Heart right ventricle (tissue), 16 donors: ENCODE measurements around the gene SERPINA9. TPM values are rescaled to one million over a fixed set of nuclear protein-coding genes. Genes with fewer than 3 reads are reported as not detected.

Source experiments
- ATAC-seq, 8 donors: fragments of 200-7000 bp; cut with Tn5 transposase; one replicate each; pipeline ENCODE4 v1.9.1; 2020; ENCODE audit warnings: mild to moderate bottlenecking in 8 of 8, moderate library complexity in 8 of 8, moderate number of reproducible peaks in 1 of 8
- DNase-seq, 2 donors: peaks; one replicate each; pipeline ENCODE4 v3.0.0-alpha.2; 2020
- H3K27ac ChIP-seq, 10 donors: fragments of 200-600 bp; sonication (generic) in 2 of 10; one replicate each; pipeline versions ENCODE4 v1.5.0 to v1.8.0; 2020 to 2022; ENCODE audit warnings: mild to moderate bottlenecking in 3 of 10
- H3K27me3 ChIP-seq, 7 donors: fragments of 200-600 bp; one replicate each; pipeline ENCODE4 v1.8.0; 2021 to 2022; ENCODE audit warnings: mild to moderate bottlenecking in 2 of 7
- H3K36me3 ChIP-seq, 9 donors: fragments of 200-600 bp; sonication (generic) in 1 of 9; one replicate each; pipeline versions ENCODE4 v1.5.0 to v1.8.0; 2020 to 2022; ENCODE audit warnings: mild to moderate bottlenecking in 2 of 9
- H3K4me1 ChIP-seq, 9 donors: fragments of 200-600 bp; sonication (generic) in 1 of 9; one replicate each; pipeline versions ENCODE4 v1.5.0 to v1.8.0; 2020 to 2022; ENCODE audit warnings: mild to moderate bottlenecking in 4 of 9
- H3K4me3 ChIP-seq, 10 donors: fragments of 200-600 bp; sonication (generic) in 2 of 10; one replicate each; pipeline versions ENCODE4 v1.5.0 to v1.8.0; 2020 to 2022; ENCODE audit warnings: mild to moderate bottlenecking in 7 of 10, moderate library complexity in 2 of 10
- H3K9me3 ChIP-seq, 11 donors: fragments of 200-600 bp in 10 of 11; sonication (generic) in 2 of 11; one replicate each; pipeline versions ENCODE4 v1.5.0 to v1.8.0; 2013 to 2022; ENCODE audit warnings: mild to moderate bottlenecking in 2 of 11, control low read depth in 1 of 11, moderate library complexity in 1 of 11
- CTCF ChIP-seq, 9 donors: fragments of 200-600 bp; sonication (generic) in 2 of 9; IDR thresholded peaks; one replicate each; pipeline versions ENCODE4 v1.5.0 to v1.8.0; 2021 to 2022; ENCODE audit warnings: antibody characterized with exemption in 9 of 9, mild to moderate bottlenecking in 5 of 9, moderate library complexity in 1 of 9
- WGBS, 2 donors: extraction: QIAGEN DNeasy Blood & Tissue Kit; methylation state at CpG; one replicate each; pipeline ENCODE4 v1.1.7; 2013; ENCODE audit warnings: inconsistent platforms in 1 of 2; 5-methylcytosine and 5-hydroxymethylcytosine counted together
- intact Hi-C, 10 donors: fragments of 100-400 bp; cut with DNase I; formaldehyde crosslinking; loops; one replicate each; pipeline versions ENCODE4 v1.11.1 to v1.14.2; 2022
- polyA plus RNA-seq, 2 donors: library from polyadenylated mRNA; stranded (reverse); fragments of 200-250 nt; gene quantifications; one replicate each; pipeline ENCODE4 v1.2.3, GENCODE V29; 2013
- total RNA-seq, 10 donors: library from RNA; stranded (reverse); fragmentation: NEBNext Ultra II Directional in 3 of 10; extraction: Animal tissue kit (Norgen Biotek cat#: 25700) in 3 of 10; gene quantifications; one replicate each; pipeline versions ENCODE4 v1.2.1 to v1.2.4, GENCODE V29; 2021 to 2023
- donor health status: Arrhythmogenic right ventricular cardiomyopathy.
- donor health status: ischemic (EF 13 %, LVEDD 7.1; RV severe dilation, severe dysfunction).
- donor health status: healthy with polysubstance abuse.
- donor health status: DM: no; HTN: yes; CAD: no.
- donor health status: DM: no; HTN: no; CAD: no.
- donor health status: ischemic (EF 25% LVEDD 6.9; RV normal size, moderate dysfunction).
- donor health status: ischemic (EF 25% LVEDD 5.7; RV mildly dilated, moderate dysfunction).
- donor health status: healthy.
- donor health status: DM: yes; HTN: yes; CAD: no.
- donor health status: Ischemic cardiomyopathy.
- donor health status: ischemic (EF 35%, LVEDD 5.7; RV mildly dilated, moderate dysfunction).
- donor health status: nonischemic (EF 11% LVEDD 7.7; RV severe dilation, severe dysfunction).
- donor health status: DM: yes; HTN: yes; CAD: no.
- donor health status: PGD.
- donor health status: ischemic (EF 29% LVEDD 5.4; RV normal size, mild dysfunction).
- donor health status: nonischemic (EF 23%, LVEDD 6.1; RV moderate dilation, normal function).

The SERPINA9 gene
- total and polyA plus RNA-seq, 12 donors = not detected

DNA sequence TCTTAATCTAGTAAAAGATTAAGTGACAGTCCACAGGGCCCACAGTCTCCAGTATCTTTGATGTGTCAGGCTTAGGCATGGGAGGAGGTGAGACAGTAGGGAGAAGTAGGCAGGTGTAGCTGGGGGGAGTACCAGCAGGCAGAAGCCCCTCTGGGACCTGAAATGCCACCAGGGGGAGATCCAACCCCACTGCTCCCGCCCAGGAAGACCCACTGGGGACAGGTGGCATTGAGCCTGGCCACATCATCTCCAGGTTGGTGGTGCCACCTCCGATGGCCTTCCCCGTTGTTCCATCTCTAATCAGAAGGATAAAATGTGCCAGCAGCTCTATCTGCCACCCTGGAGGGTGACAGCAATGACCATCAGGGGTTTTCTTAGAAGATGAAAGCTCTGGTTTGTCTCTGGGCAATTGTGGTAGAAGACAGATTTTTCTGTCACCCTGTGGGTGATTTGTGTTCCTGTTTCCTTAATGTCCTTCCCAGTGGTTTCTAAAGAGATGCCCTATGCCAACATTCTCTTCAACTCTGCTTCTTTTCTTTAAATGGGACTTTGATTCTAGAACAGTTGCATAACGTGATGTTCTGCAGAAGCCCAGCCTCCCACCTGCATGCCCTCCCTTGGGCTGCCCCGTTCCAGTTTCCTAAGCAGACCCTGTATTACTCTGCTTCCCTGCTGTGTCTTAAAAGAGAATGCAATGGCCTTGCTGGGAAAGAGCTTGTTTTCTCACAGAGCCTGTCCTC is 45.5 kb upstream of the SERPINA9 start:
- intact Hi-C loops = no loop called here
- WGBS, 2 donors = 55% methylated on average over 5 of the region's 5 CpGs
- no peak for TF ChIP-seq CTCF (IDR thresholded peaks at IDR 0.05)
- Histone ChIP-seq H3K4me1 (no peaks in the 10 kb centered on the region), H3K36me3 (no peaks in the 10 kb centered on the region), H3K4me3 (no peak overlapping the region), H3K9me3 (peaks cover 0 to 5% (median 0%) of the 10 kb centered on the region in 11 donors), H3K27ac (no peak overlapping the region), H3K27me3 (peaks cover 0 to 26% (median 12%) of the 10 kb centered on the region in 7 donors)
- no peak for DNase-seq
- no peak for ATAC-seq

DNA sequence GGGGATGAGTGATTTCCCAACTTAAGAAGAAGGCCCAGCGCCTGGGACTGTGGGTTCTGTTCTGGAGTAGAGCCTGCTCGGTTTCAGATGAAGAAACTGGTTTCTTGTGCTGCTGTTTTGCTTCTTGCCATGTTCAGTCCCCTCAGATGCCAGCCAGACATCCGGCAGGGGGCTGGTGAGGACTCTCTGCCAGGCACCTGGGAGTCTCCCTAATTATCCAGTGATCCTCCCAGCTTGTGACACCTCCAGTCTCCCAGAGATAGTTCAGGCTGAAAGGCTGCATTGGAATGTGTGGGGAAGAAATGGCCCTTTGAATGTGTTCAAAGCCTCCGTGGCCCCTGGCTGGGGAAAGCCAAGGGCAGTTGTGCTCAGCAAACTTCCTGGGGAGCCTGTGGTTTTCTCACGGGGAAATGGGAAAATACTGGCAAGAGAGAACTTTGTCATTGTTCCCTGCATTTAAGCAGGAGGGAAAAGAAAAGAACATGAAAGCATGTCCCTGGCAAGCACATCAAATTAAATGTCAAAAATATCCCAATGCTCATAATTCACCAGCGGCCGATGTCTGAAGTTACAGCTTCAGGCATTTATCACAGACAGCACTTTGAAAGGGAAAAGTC is 41.8 kb upstream of the SERPINA9 start:
- Histone ChIP-seq H3K36me3 (no peaks in the 10 kb centered on the region), H3K27me3 (peaks cover 0 to 25% (median 11%) of the 10 kb centered on the region in 7 donors), H3K4me1 (no peaks in the 10 kb centered on the region), H3K9me3 (no peaks in the 10 kb centered on the region), H3K4me3 (no peak overlapping the region), H3K27ac (no peak overlapping the region)
- ATAC-seq (no peak), DNase-seq (no peak)
- 41 to 45% methylated on average over 7 of the region's 7 CpGs for WGBS, 2 donors
- intact Hi-C loops = no loop called here
- no peak for TF ChIP-seq CTCF (IDR thresholded peaks at IDR 0.05)

GRCh38 chr14:94517248-94517640 is 41.2 kb upstream of the SERPINA9 start:
- Histone ChIP-seq H3K4me3 (no peak overlapping the region), H3K27me3 (peaks cover 0 to 27% (median 11%) of the 10 kb centered on the region in 7 donors), H3K9me3 (no peaks in the 10 kb centered on the region), H3K27ac (no peak overlapping the region), H3K36me3 (no peaks in the 10 kb centered on the region), H3K4me1 (no peaks in the 10 kb centered on the region)
- ATAC-seq = no peak
- WGBS, 2 donors = 60 to 62% methylated on average over 10 of the region's 10 CpGs
- DNase-seq = no peak
- intact Hi-C loops = no loop called here
- TF ChIP-seq CTCF (IDR thresholded peaks at IDR 0.05) = no peak

- Histone ChIP-seq H3K27ac (no peak overlapping the region), H3K27me3 (peaks cover 0 to 31% (median 11%) of the 10 kb centered on the region in 7 donors), H3K4me1 (no peaks in the 10 kb centered on the region), H3K36me3 (no peaks in the 10 kb centered on the region), H3K4me3 (no peak overlapping the region), H3K9me3 (no peaks in the 10 kb centered on the region)
- WGBS, 2 donors = 83 to 87% methylated on average over 6 of the region's 6 CpGs
- no peak for TF ChIP-seq CTCF (IDR thresholded peaks at IDR 0.05)
- intact Hi-C loops = no loop called here
- ATAC-seq = no peak
- DNase-seq = no peak
Measured at GRCh38 chr14:94515856-94516255, 39.9 kb upstream of the SERPINA9 start.
